Measurements from ENCODE around the gene MRPL4. TPM values are rescaled to one million over a fixed set of nuclear protein-coding genes. Genes with fewer than 3 reads are reported as not detected.

MRPL4 gene
- polyA plus RNA-seq (29.4 to 58.1 TPM (median 43.0 TPM) in 3 replicates), polyA minus RNA-seq (15.5 to 72.9 TPM (median 16.8 TPM) in 3 replicates)
- 14.1 TPM for polyA plus RNA-seq (2011; ENCODE audit: low read depth)
- polyA plus RNA-seq (2011; cell fraction: cytosol; rRNA removed), result 39.8 and 76.5 TPM in 2 replicates
- 41.3 and 60.9 TPM in 2 replicates for polyA plus RNA-seq (2011; cell fraction: nucleus; rRNA removed)
- 55.0 and 77.2 TPM in 2 replicates for polyA plus RNA-seq (2012; ENCODE audit: low replicate concordance)
- polyA minus RNA-seq (2011; cell fraction: cytosol; rRNA and poly(A)+ RNA removed), result 53.5 TPM
- 13.9 and 17.1 TPM in 2 replicates for polyA minus RNA-seq (2011; cell fraction: nucleus; rRNA and poly(A)+ RNA removed)

DNA sequence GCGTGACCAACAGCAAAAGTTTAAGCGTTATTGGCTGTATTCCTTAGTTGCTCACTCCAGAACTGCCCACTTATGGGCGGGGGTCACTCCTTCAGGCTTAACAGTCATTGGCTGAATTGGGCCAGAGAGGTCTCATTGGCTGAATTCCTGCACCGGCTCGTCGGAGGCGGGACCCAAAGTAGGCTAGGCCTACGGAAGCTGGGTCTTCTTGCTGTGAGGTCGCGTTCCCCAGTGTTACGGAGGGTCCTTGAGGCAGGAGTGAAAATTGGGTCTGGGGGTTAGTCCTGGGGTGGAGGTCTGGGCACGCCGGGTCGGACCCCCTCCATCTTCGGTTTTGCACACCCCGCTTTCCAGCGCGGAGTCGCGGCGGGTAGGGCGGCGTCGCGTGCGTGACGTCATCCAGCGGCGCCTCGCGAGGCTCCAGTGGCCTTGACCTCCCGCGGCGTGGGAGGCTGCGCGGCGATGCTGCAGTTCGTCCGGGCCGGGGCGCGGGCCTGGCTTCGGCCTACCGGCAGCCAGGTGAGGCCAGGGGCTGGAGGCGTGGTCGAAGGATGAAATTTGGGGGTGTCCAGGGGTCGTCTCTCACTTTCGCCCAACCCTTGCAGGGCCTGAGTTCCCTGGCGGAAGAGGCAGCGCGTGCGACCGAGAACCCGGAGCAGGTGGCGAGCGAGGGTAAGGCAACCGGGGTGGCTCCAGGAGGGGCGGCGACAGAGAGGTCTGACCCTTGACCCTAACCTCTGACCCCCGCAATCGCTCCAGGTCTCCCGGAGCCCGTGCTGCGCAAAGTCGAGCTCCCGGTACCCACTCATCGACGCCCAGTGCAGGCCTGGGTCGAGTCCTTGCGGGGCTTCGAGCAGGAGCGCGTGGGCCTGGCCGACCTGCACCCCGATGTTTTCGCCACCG, at the start of gene MRPL4:
Gene MRPL4, plus strand, starts transcription at position 423 of the 903 bp plus-strand sequence. Its CDS starts 40 bp downstream, at position 463.
- Histone ChIP-seq H3K9ac (ENCODE audit: control insufficient read depth, extremely low read depth, insufficient read depth, low read length) (peak within 1 kb of the TSS; percentile 91), H4K20me1 (ENCODE audit: control insufficient read depth, extremely low read depth, insufficient read depth, low read length) (no peaks in the 10 kb centered on the region), H3K27ac (ENCODE audit: control insufficient read depth, insufficient read depth, low read length) (peak within 1 kb of the TSS; percentile 88), H3K79me2 (ENCODE audit: control insufficient read depth, insufficient read depth, low read length) (peaks cover 16% of the 10 kb centered on the region), H3K27me3 (ENCODE audit: control insufficient read depth, extremely low read depth, insufficient read depth, low read length) (no peaks in the 10 kb centered on the region), H3K36me3 (ENCODE audit: control insufficient read depth in 2 of 2, extremely low read depth in 1 of 2, insufficient read depth in 2 of 2, low read length in 2 of 2) (peaks cover 12 to 13% of the 10 kb centered on the region in 2 experiments), H3K4me3 (ENCODE audit: control insufficient read depth in 2 of 3, extremely low read depth in 1 of 3, insufficient read depth in 2 of 3, low read depth in 1 of 3, low read length in 3 of 3) (peak within 1 kb of the TSS; percentile 66 to 98 (median 74)), H3K9me3 (ENCODE audit: control insufficient read depth, low read depth, low read length) (no peaks in the 10 kb centered on the region), H3K9me1 (ENCODE audit: control insufficient read depth, extremely low read depth, insufficient read depth, low read length) (no peaks in the 10 kb centered on the region), H2AFZ (ENCODE audit: control insufficient read depth, low read length) (peak within 1 kb of the TSS; percentile 100), H3K4me2 (ENCODE audit: control insufficient read depth, extremely low read depth, insufficient read depth, low read depth, low read length) (peak within 1 kb of the TSS; percentile 73), H3K4me1 (ENCODE audit: control insufficient read depth, extremely low read depth, insufficient read depth, low read length) (peaks cover 11% of the 10 kb centered on the region)
- DNase-seq (ENCODE audit: low read depth, low spot score) (peak; percentile 93), FAIRE-seq (peak; percentile 86)
- dilution Hi-C loops (cut with MboI; ENCODE audit: extremely low pct_ligation_motif_present, low sequenced_read_pairs), result no loop called here
- no peak for TF ChIP-seq EZH2 (IDR thresholded peaks at IDR 0.05; ENCODE audit: low read length)
- TF ChIP-seq, protein P1, sequence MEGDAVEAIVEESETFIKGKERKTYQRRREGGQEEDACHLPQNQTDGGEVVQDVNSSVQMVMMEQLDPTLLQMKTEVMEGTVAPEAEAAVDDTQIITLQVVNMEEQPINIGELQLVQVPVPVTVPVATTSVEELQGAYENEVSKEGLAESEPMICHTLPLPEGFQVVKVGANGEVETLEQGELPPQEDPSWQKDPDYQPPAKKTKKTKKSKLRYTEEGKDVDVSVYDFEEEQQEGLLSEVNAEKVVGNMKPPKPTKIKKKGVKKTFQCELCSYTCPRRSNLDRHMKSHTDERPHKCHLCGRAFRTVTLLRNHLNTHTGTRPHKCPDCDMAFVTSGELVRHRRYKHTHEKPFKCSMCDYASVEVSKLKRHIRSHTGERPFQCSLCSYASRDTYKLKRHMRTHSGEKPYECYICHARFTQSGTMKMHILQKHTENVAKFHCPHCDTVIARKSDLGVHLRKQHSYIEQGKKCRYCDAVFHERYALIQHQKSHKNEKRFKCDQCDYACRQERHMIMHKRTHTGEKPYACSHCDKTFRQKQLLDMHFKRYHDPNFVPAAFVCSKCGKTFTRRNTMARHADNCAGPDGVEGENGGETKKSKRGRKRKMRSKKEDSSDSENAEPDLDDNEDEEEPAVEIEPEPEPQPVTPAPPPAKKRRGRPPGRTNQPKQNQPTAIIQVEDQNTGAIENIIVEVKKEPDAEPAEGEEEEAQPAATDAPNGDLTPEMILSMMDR (optimal IDR thresholded peaks at IDR 0.05 in 1 of 3, IDR thresholded peaks at IDR 0.05 in 1 of 3, conservative IDR thresholded peaks at IDR 0.05 in 1 of 3; ENCODE audit: extremely low read depth in 1 of 3, insufficient read depth in 2 of 3, low read length in 3 of 3), result no peak

DNA sequence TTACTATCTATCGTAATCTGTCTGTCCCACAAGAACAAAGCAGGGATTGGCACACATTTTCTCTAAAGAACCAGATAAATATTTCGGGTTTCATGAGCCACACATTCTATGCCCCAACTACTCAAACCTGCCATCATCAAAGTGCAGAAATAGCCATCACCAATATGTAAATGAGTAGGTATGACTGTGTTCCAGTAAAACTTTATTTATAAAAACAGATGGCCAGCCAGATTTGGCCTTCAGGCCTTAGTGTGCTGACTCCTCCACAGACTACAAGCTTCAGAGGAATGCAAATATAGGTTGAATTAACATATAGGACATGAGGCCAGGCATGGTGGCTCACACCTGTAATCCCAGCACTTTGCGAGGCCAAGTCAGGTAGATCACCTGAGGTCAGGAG, 48.3 kb upstream of the MRPL4 start:
- no peak overlapping the region for H3K4me2 ChIP-seq (ENCODE audit: control insufficient read depth, extremely low read depth, insufficient read depth, low read depth, low read length)
- H4K20me1 ChIP-seq (ENCODE audit: control insufficient read depth, extremely low read depth, insufficient read depth, low read length), result no peaks in the 10 kb centered on the region
- TF ChIP-seq, protein P1 (optimal IDR thresholded peaks at IDR 0.05 in 1 of 3, IDR thresholded peaks at IDR 0.05 in 1 of 3, conservative IDR thresholded peaks at IDR 0.05 in 1 of 3; ENCODE audit: extremely low read depth in 1 of 3, insufficient read depth in 2 of 3, low read length in 3 of 3), result no peak
- TF ChIP-seq EZH2 (IDR thresholded peaks at IDR 0.05; ENCODE audit: low read length), result no peak
- no peak for FAIRE-seq
- no peaks in the 10 kb centered on the region for H3K9me3 ChIP-seq (ENCODE audit: control insufficient read depth, low read depth, low read length)
- no peaks in the 10 kb centered on the region for H3K27me3 ChIP-seq (ENCODE audit: control insufficient read depth, extremely low read depth, insufficient read depth, low read length)
- H3K36me3 ChIP-seq (ENCODE audit: control insufficient read depth in 2 of 2, extremely low read depth in 1 of 2, insufficient read depth in 2 of 2, low read length in 2 of 2), result no peaks in the 10 kb centered on the region
- H2AFZ ChIP-seq (ENCODE audit: control insufficient read depth, low read length), result no peak overlapping the region
- H3K79me2 ChIP-seq (ENCODE audit: control insufficient read depth, insufficient read depth, low read length), result no peaks in the 10 kb centered on the region
- H3K9me1 ChIP-seq (ENCODE audit: control insufficient read depth, extremely low read depth, insufficient read depth, low read length), result no peaks in the 10 kb centered on the region
- no peak overlapping the region for H3K4me3 ChIP-seq (ENCODE audit: control insufficient read depth in 2 of 3, extremely low read depth in 1 of 3, insufficient read depth in 2 of 3, low read depth in 1 of 3, low read length in 3 of 3)
- H3K27ac ChIP-seq (ENCODE audit: control insufficient read depth, insufficient read depth, low read length), result no peak overlapping the region
- DNase-seq (ENCODE audit: low read depth, low spot score), result no peak
- dilution Hi-C loops (cut with MboI; ENCODE audit: extremely low pct_ligation_motif_present, low sequenced_read_pairs), result no loop called here
- H3K4me1 ChIP-seq (ENCODE audit: control insufficient read depth, extremely low read depth, insufficient read depth, low read length), result peaks cover 9% of the 10 kb centered on the region
- H3K9ac ChIP-seq (ENCODE audit: control insufficient read depth, extremely low read depth, insufficient read depth, low read length), result no peak overlapping the region
